Measurements from ENCODE around the gene CLEC2D.
"Not testable (repeated sequence)": the region's sequence is repeated elsewhere in the genome, so short reads cannot be mapped to it uniquely, and the experiment has no call there.

Gene CLEC2D

DNA sequence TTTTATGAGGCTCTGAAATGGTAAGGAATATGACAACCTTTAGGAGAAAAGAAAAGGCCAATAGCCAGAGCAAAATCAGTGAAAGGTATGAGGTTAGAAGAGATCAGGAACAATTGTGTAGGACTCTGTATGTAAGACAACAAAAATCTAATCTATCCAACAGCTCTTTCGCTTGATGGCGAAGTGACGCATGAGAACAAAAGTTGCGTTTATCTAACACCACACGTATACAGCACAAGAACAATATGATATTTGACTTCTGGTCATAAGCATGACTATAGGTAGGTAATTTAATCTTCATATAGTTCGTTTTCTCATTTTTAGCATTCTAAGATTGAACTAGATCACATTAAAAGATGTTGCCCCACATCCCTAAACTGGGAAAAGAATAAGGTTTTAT lies 61.9 kb downstream of the CLEC2D start:
- no peak for DNase-seq

DNA sequence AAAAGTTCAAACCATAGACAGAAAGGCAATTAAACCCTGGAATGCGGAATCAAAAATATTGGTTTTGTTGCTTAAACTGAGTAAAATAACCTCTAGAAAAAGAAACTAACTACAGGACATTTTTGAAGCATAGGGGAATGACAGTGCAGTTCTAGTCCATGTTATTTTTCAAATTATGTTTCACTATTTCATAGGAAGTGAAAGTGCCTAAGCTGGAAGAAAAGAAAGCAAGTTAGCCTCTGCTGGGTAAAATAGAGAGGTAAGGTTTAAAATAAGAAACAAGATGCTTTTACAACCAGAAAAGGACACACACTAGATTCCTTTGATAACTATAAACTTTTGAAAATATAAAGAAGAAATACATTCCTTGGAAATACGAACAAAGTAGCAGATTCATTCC lies 62.3 kb downstream of the CLEC2D start:
- no peak for DNase-seq

DNA sequence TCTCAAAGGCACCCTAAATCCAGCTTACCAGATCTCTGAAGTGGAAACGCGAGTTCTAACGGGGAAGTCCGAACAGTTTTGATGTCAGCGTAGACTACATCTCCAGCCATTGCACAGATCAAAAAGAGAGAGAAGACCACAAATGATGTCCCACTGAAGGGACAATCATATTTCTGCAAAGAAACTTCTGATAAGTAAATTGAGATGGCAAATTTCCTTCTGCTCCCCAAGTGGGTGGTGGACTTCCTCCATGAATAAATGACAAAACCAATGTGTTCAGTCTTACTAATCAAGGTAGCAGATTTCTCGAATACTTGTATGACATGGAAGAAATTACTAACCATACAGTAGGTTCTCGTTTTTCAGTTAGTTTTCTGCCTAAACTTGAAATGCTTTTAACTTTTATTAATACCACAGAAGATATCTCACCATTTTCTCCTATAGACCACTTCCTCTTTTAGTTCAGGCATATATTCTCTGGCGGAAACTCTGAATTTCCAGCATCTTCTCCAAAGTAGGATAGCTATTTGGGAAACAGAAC lies 63.5 kb downstream of the CLEC2D start, which contains the start of gene CLECL1:
Gene CLECL1 (minus strand): TSS at position 177 of the 541 bp plus-strand sequence.
- no peak for DNase-seq

DNA sequence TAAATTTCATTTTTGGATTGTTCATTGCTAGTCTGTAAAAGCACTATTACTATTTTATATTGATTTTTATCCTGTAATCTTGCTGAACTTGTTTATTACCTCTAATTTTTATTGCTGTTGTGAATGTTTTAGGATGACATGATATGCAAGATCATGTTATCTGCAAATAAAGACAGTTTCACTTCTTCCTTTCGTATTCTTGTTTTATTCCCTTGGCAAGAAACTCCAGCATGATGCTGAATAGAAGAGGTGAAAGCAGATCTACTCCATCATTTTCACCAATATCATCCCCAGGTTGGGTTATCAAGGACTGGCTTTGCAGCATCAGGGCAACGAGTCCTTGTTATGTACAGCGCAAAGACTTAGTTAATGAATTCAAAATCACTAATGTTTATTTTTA lies 66.1 kb downstream of the CLEC2D start:
- DNase-seq, result no peak

DNA sequence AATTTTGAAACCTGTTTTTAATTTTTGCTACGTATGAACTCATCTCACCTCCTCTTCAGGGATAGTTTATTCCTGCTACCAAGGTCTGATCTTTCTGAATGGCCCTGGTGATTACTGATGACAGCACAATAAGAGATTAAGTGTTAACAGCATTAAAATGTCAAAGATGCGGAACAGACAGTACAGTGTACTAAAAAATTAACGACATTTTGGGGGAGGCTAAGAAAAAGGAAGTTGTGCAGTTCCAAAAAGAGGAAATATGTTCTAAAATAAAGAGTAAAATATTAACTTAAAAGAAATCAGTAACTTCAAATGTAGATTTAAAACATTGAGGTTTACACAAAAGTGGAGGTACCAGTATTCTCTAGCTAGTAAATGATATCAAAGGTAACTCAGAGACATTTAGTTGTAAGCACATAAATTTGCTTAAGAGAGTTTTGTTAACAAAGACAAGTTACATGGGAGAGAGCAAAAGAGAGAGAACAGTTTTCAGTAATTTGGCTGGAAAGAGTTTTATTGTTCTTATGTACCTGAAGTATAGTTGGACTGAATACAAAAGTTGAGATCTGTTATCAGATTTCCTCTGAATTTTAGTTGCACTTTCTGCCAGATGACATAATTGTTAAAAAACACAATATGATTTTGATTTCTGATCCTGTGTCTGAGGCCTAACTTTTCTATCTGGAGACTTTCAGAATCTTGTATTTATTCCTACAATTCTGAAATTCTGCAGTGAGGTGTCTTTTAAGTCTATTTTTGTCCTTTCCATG lies 67.6 kb downstream of the CLEC2D start:
- DNase-seq, result no peak

DNA sequence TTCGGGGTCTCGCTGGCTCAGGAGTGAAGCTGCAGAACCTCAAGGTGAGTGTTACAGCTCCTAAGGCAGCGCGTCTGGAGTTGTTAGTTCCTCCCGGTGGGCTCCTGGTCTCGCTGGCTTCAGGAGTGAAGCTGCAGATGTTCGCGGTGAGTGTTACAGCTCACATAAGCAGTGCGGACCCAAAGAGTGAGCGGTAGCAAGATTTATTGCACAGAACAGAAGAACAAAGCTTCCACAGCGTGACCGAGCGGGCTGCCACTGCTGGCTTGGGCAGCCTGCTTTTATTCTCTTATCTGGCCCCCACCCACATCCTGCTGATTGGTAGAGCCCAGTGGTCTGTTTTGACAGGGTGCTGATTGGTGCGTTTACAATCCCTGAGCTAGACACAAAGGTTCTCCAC lies 69.4 kb downstream of the CLEC2D start:
- DNase-seq, result not testable (repeated sequence)

DNA sequence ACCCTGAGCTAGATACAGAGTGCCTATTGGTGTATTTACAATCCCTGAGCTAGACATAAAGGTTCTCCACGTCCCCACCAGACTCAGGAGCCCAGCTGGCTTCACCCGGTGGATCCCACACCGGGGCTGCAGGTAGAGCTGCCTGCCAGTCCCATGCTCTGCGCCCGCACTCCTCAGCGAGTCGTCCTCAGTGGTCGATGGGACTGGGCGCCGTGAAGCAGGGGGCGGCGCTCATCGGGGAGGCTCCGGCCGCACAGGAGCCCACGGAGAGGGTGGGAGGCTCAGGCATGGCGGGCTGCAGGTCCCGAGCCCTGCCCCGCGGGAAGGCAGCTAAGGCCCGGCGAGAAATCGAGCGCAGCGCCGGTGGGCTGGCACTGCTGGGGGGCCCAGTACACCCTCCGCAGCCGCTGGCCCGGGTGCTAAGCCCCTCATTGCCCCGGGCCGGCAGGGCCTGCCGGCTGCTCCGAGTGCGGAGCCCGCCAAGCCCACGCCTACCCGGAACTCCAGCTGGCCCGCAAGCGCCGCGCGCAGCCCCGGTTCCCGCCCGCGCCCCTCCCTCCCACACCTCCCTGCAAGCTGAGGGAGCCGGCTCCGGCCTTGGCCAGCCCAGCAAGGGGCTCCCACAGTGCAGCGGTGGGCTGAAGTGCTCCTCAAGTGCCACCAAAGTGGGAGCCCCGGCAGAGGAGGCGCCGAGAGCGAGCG lies 70.0 kb downstream of the CLEC2D start:
- DNase-seq, result not testable (repeated sequence)

DNA sequence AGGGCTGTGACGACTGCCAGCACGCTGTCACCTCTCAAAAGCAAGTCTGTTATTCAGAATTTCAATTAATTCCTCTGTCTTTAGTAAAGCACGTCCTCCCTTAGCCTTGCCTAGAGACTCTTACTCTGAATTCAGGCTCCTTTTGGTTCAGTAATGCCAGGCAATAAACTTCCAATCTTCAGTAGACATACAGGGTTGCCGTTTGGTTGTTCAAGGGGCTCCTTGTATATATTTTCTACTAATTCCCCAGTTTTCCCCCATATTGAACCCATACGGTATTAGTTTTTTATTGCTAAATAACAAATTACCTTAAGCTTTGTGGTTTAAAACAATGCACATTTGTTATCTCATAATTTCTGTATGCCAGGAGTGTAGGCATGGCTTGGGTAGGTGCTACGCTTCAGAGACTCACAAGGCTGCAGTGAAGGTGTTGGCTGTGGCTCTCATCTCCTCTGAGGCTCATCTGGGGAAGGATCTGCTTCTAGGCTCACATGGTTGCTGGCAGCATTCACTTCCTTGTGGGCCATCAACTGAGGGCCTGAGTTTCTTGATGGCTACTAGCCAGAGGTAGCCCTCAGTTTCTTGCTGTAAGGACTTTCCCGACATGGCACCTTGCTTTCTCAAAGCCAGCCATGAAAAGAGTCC lies 70.7 kb downstream of the CLEC2D start:
- DNase-seq, result no peak

DNA sequence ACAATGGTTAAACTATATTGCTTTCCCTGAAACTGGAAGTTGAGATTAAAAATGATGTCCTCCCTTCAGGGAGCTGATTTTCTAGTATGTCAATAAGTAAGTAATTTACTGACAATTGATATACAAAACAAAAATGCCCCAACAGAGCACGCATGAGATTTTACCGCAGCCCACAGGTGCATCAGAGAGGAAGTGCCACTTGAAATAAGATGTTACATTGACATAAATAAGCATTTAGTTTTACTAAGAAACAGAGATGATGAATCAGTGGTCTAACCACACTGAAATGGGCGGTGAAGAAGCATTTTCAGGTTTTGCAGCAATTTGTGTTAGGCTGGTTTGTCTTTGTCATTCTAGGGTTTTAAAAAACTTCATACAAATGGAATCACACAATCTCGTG lies 72.2 kb downstream of the CLEC2D start:
- no peak for DNase-seq

DNA sequence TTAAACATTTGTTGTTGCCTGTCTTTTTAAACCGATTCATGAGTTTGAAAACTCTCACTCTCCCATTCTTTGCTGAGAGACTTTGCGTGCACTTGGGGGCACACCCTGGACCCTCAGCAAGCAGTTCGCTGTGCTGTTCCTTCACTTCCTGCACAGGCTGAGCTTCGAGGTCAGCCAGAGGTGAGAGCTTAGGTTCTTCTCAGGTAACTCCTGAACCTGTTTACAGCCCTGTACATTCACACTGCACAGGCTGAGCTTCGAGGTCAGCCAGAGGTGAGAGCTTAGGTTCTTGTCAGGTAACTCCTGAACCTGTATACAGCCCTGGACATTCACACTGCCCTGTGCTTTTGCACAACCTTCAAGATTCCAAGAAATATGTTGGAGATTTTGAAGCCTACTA lies 73.1 kb downstream of the CLEC2D start:
- no peak for DNase-seq

DNA sequence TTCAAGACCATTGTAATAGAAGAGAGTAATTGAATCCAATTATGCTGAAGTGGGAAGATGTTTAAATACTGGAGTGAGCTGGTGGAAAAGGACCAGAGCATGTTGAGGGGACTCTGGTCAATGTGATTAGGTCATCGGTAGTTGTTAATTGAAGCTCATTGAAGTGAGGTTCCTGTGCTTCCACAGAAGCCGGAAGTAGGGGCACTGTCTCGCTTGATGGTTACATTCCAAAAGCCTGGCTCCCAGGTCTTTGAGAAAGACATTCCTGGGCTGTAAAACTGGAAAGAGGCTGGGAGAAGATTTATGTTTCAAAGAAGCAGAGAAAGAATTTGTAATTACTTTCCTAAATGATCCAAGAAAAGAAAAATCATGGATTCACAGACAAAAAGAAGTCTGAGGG lies 75.7 kb downstream of the CLEC2D start:
- no peak for DNase-seq

Measured in NCI-H510A (cell line).